MM.1S (cell line): ENCODE results near the gene NDUFAF8.

ENCODE experiments used
- EZH2 ChIP-seq: fragments of 300-600 bp; sonication (generic); optimal IDR thresholded peaks from 2 replicates; pipeline ENCODE3; 2017; ENCODE audit warnings: low read depth, mild to moderate bottlenecking, antibody characterized with exemption, low read length, mixed read lengths
- EZH2phosphoT487 ChIP-seq: fragments of 300-600 bp; sonication (generic); IDR thresholded peaks from 2 replicates; pipeline ENCODE4 v1.6.1; 2018; ENCODE audit warnings: antibody characterized with exemption, low read length
- TF ChIP-seq, protein P1 (sequence below): fragments of 300-600 bp; sonication (generic); IDR thresholded peaks from 2 replicates; pipeline ENCODE4 v1.5.1; 2016; ENCODE audit warnings: antibody characterized with exemption, low read length, mixed read lengths

DNA sequence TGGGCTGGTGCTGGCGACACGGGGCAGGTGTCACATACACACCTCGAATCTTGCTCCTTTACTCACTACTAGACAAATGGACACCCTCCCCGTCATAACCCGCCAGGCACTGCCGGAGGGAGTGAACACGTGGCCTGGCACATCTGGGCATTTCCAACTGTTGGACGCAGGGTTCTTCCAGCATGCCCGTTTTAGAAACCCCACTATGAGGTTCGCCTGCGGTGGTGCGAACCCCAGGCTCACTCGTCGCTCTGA lies 9.5 kb upstream of the NDUFAF8 start:
- TF ChIP-seq, protein P1, sequence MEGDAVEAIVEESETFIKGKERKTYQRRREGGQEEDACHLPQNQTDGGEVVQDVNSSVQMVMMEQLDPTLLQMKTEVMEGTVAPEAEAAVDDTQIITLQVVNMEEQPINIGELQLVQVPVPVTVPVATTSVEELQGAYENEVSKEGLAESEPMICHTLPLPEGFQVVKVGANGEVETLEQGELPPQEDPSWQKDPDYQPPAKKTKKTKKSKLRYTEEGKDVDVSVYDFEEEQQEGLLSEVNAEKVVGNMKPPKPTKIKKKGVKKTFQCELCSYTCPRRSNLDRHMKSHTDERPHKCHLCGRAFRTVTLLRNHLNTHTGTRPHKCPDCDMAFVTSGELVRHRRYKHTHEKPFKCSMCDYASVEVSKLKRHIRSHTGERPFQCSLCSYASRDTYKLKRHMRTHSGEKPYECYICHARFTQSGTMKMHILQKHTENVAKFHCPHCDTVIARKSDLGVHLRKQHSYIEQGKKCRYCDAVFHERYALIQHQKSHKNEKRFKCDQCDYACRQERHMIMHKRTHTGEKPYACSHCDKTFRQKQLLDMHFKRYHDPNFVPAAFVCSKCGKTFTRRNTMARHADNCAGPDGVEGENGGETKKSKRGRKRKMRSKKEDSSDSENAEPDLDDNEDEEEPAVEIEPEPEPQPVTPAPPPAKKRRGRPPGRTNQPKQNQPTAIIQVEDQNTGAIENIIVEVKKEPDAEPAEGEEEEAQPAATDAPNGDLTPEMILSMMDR: no peak
- TF ChIP-seq EZH2: no peak
- no peak for TF ChIP-seq EZH2phosphoT487
